Astrocyte (in vitro differentiated cells and primary cell): ENCODE results near the gene SUPT5H. TPM values are rescaled to one million over a fixed set of nuclear protein-coding genes. Genes with fewer than 3 reads are reported as not detected.
A peak's percentile ranks its signal among the peaks of the same experiment; 100 is the strongest.

Source experiments
- DNase-seq: peaks from one replicate; pipeline ENCODE4 v3.0.0-alpha.2; 2010; ENCODE audit warnings: low read depth
- FAIRE-seq: peaks from 2 replicates; lab custom pipeline; 2011; peaks lifted over from hg19 to GRCh38; lab: Jason Lieb, UNC
- H2AFZ ChIP-seq: 2 replicates; pipeline ENCODE4 v1.6.0; 2012; ENCODE audit warnings: low read depth, low read length, inconsistent platforms
- H3K27ac ChIP-seq: 2 replicates; pipeline ENCODE4 v1.5.1; 2011; ENCODE audit warnings: low read depth, low read length, inconsistent platforms
- H3K27me3 ChIP-seq: 2 replicates; pipeline ENCODE4 v1.6.0; 2011; ENCODE audit warnings: low read length, inconsistent platforms; ENCODE audit not compliant: insufficient read depth
- H3K36me3 ChIP-seq: 2 replicates; pipeline ENCODE4 v1.5.1; 2011; ENCODE audit warnings: low read length, inconsistent platforms; ENCODE audit not compliant: insufficient read depth
- H3K4me1 ChIP-seq: 2 replicates; pipeline ENCODE4 v1.5.1; 2011; ENCODE audit warnings: low read length, inconsistent platforms; ENCODE audit not compliant: insufficient read depth
- H3K4me2 ChIP-seq: 2 replicates; pipeline ENCODE4 v1.6.0; 2012; ENCODE audit warnings: low read length, inconsistent platforms
- H3K4me3 ChIP-seq: 2 replicates; pipeline ENCODE4 v1.5.1; 2011; ENCODE audit warnings: low read depth, mild to moderate bottlenecking, low read length, inconsistent platforms; ENCODE audit not compliant: insufficient read depth
- H3K79me2 ChIP-seq: 2 replicates; pipeline ENCODE4 v1.6.0; 2012; ENCODE audit warnings: mild to moderate bottlenecking, low read length, inconsistent platforms; ENCODE audit not compliant: insufficient read depth
- H3K9ac ChIP-seq: 2 replicates; pipeline ENCODE4 v1.6.0; 2012; ENCODE audit warnings: mild to moderate bottlenecking, low read length, inconsistent platforms
- H3K9me3 ChIP-seq: 2 replicates; pipeline ENCODE4 v1.5.1; 2012; ENCODE audit warnings: low read depth, mild to moderate bottlenecking, low read length, inconsistent platforms; ENCODE audit not compliant: insufficient read depth
- H4K20me1 ChIP-seq: 2 replicates; pipeline ENCODE4 v1.6.0; 2012; ENCODE audit warnings: low read length, inconsistent platforms; ENCODE audit not compliant: insufficient read depth
- H3K27ac Mint-ChIP-seq: one replicate; pipeline ENCODE4 v1.8.0; 2021; ENCODE audit warnings: mild to moderate bottlenecking, mixed read lengths; ENCODE audit not compliant: unreplicated experiment
- H3K27me3 Mint-ChIP-seq: one replicate; pipeline ENCODE4 v1.8.0; 2021; ENCODE audit warnings: low read depth, mixed read lengths; ENCODE audit not compliant: unreplicated experiment
- H3K36me3 Mint-ChIP-seq: one replicate; pipeline ENCODE4 v1.8.0; 2021; ENCODE audit warnings: low read depth, mixed read lengths; ENCODE audit not compliant: unreplicated experiment
- H3K4me1 Mint-ChIP-seq: one replicate; pipeline ENCODE4 v1.8.0; 2021; ENCODE audit warnings: low read depth, mixed read lengths; ENCODE audit not compliant: unreplicated experiment
- H3K4me3 Mint-ChIP-seq: one replicate; pipeline ENCODE4 v1.8.0; 2021; ENCODE audit warnings: mild to moderate bottlenecking, moderate library complexity, mixed read lengths; ENCODE audit not compliant: unreplicated experiment
- H3K9me3 Mint-ChIP-seq: one replicate; pipeline ENCODE4 v1.8.0; 2021; ENCODE audit warnings: mild to moderate bottlenecking, mixed read lengths; ENCODE audit not compliant: unreplicated experiment
- CTCF ChIP-seq: IDR thresholded peaks from 2 replicates; pipeline ENCODE4 v1.5.1; 2011; ENCODE audit warnings: low read depth, mild to moderate bottlenecking, inconsistent platforms, low read length, moderate library complexity; ENCODE audit not compliant: insufficient read depth
- EZH2 ChIP-seq: IDR thresholded peaks from 2 replicates; pipeline ENCODE4 v1.6.1; 2012; ENCODE audit warnings: mild to moderate bottlenecking, low read length, inconsistent platforms; ENCODE audit not compliant: insufficient read depth
- total RNA-seq: library from RNA; stranded (reverse); gene quantifications from 2 replicates; pipeline ENCODE4 v1.2.1, GENCODE V29; 2021

Gene SUPT5H
- total RNA-seq, 1 donor from 2014 or later, result 171 TPM

- H3K4me3 Mint-ChIP-seq, result peak overlapping the region; percentile 76
- DNase-seq, result peak; percentile 74
- Histone ChIP-seq H3K4me2 (peak overlapping the region; percentile 94), H3K4me3 (peak overlapping the region; percentile 48), H3K9ac (peak overlapping the region; percentile 96), H3K9me3 (no peaks in the 10 kb centered on the region), H2AFZ (peak overlapping the region; percentile 11), H3K36me3 (no peaks in the 10 kb centered on the region), H3K27me3 (no peaks in the 10 kb centered on the region), H3K27ac (peak overlapping the region; percentile 97), H4K20me1 (peaks cover 8% of the 10 kb centered on the region), H3K4me1 (peaks cover 47% of the 10 kb centered on the region), H3K79me2 (peaks cover 9% of the 10 kb centered on the region)
- H3K27ac Mint-ChIP-seq, result peak overlapping the region; percentile 98
- TF ChIP-seq CTCF, result no peak
- TF ChIP-seq EZH2, result no peak
- FAIRE-seq, result no peak
- H3K9me3 Mint-ChIP-seq, result no peaks in the 10 kb centered on the region
- no peaks in the 10 kb centered on the region for H3K27me3 Mint-ChIP-seq
- peaks cover 26% of the 10 kb centered on the region for H3K4me1 Mint-ChIP-seq
- peaks cover 2% of the 10 kb centered on the region for H3K36me3 Mint-ChIP-seq
These were observed 42.8 kb upstream of the SUPT5H start for GRCh38 chr19:39402346-39403300.

- H3K4me3 Mint-ChIP-seq, result peak overlapping the region; percentile 63
- peak overlapping the region; percentile 94 for H3K4me2 ChIP-seq
- peaks cover 19% of the 10 kb centered on the region for H3K79me2 ChIP-seq
- H3K36me3 Mint-ChIP-seq, result peaks cover 2% of the 10 kb centered on the region
- H3K4me1 Mint-ChIP-seq, result peaks cover 21% of the 10 kb centered on the region
- peak overlapping the region; percentile 97 for H3K27ac ChIP-seq
- peak; percentile 95 for DNase-seq
- H4K20me1 ChIP-seq, result peaks cover 18% of the 10 kb centered on the region
- peaks cover 47% of the 10 kb centered on the region for H3K4me1 ChIP-seq
- H2AFZ ChIP-seq, result no peak overlapping the region
- H3K9me3 Mint-ChIP-seq, result no peaks in the 10 kb centered on the region
- no peak for FAIRE-seq
- H3K9ac ChIP-seq, result peak overlapping the region; percentile 96
- no peak for TF ChIP-seq CTCF
- no peak for TF ChIP-seq EZH2
- peak overlapping the region; percentile 80 for H3K27ac Mint-ChIP-seq
- no peaks in the 10 kb centered on the region for H3K9me3 ChIP-seq
- no peaks in the 10 kb centered on the region for H3K27me3 ChIP-seq
- H3K36me3 ChIP-seq, result peaks cover under 1% of the 10 kb centered on the region
- peak overlapping the region; percentile 48 for H3K4me3 ChIP-seq
- no peaks in the 10 kb centered on the region for H3K27me3 Mint-ChIP-seq
These were observed 41.8 kb upstream of the SUPT5H start for GRCh38 chr19:39403331-39404312.
